Measurements from ENCODE around the gene EZR. TPM values are rescaled to one million over a fixed set of nuclear protein-coding genes. Genes with fewer than 3 reads are reported as not detected.

The EZR gene
- total and polyA plus RNA-seq, 9 of the 15 experiments (the other 6 are each of a cell fraction or from before 2014, with no cell fraction given) = 36.5 to 162 (median 104) TPM

- no peak for TF ChIP-seq AFF4 (CRISPR knock-in tag; IDR thresholded peaks at IDR 0.05)
- no peak for TF ChIP-seq GTF2F1 (IDR thresholded peaks at IDR 0.05; ENCODE audit: low read depth, low read length)
- TF ChIP-seq ZNF24 (IDR thresholded peaks at IDR 0.05) = no peak
- TF ChIP-seq ZNF146 (CRISPR knock-in tag; IDR thresholded peaks at IDR 0.05; ENCODE audit: unreplicated experiment) = no peak
- TF ChIP-seq FOXA1 (IDR thresholded peaks at IDR 0.05; ENCODE audit: borderline replicate concordance) = no peak
Measured at GRCh38 chr6:158772851-158773371, 46.3 kb downstream of the EZR start (continued).

- Histone ChIP-seq H3K9me3 (replicated peaks; ENCODE audit: control insufficient read depth, insufficient read depth, low read depth, low read length) (no peaks in the 10 kb centered on the region), H3K4me2 (ENCODE audit: insufficient read depth, low read length) (no peak overlapping the region), H3K27me3 (ENCODE audit: control insufficient read depth in 2 of 2, insufficient read depth in 2 of 2, low read length in 2 of 2) (no peaks in the 10 kb centered on the region), H3K36me3 (ENCODE audit: control insufficient read depth, insufficient read depth, low read length) (peaks cover 100% of the 10 kb centered on the region), H3K9me1 (ENCODE audit: control insufficient read depth, insufficient read depth, low read length) (no peaks in the 10 kb centered on the region), H4K20me1 (replicated peaks; ENCODE audit: control insufficient read depth, insufficient read depth, low read length) (no peaks in the 10 kb centered on the region; the same call in 1 of the 2 replicates), H3K9ac (ENCODE audit: insufficient read depth in 1 of 2, low read depth in 2 of 2, low read length in 2 of 2) (no peak overlapping the region), H3K79me2 (ENCODE audit: control insufficient read depth, insufficient read depth, low read length) (no peaks in the 10 kb centered on the region), H3K4me3 (no peak overlapping the region), H2AFZ (ENCODE audit: low read depth, low read length) (no peak overlapping the region), H3K27ac (ENCODE audit: extremely low read depth, low read depth, low read length) (no peak overlapping the region), H3K4me1 (replicated peaks in 1 of 2; ENCODE audit: control insufficient read depth in 2 of 2, insufficient read depth in 2 of 2, low read length in 2 of 2) (no peaks in the 10 kb centered on the region; a peak in 1 of 5 replicates)
- intact Hi-C loops (cut with micrococcal nuclease) (no loop called here), in situ Hi-C loops (cut with MboI) (no loop called here)
- ATAC-seq (no peak), FAIRE-seq (no peak), DNase-seq (ENCODE audit: extremely low read depth in 1 of 4, low spot score in 3 of 4) (no peak)
- TF ChIP-seq SMC3 (conservative IDR thresholded peaks at IDR 0.05; ENCODE audit: insufficient read depth, low read depth, low read length) = no peak
- TF ChIP-seq POLR2G (IDR thresholded peaks at IDR 0.05; ENCODE audit: low read depth, low read length) = peak; percentile 45; the same call in 1 of the 2 replicates
- no TSS peak for BruUV-seq (replicated peaks)
- ChIA-PET CTCF (ENCODE audit: low intra/inter-chr PET ratio) (no interaction called here), POLR2A (interaction anchor here (0.5 to 2.7 kb wide), 9 partner anchors 9 to 1289 kb away, joined by 3 to 16 read pairs (median 3); no protein-coding TSS in a partner anchor)
- whole genome bisulfite sequencing (ENCODE audit: insufficient coverage, low coverage, missing lambda C conversion rate) = 92% methylated on average over 11 of the region's 11 CpGs
Measured at GRCh38 chr6:158772172-158772571, 47.0 kb downstream of the EZR start.
